H1 (cell line): Measurements from ENCODE around the gene ACTL6A. TPM values are rescaled to one million over a fixed set of nuclear protein-coding genes. Genes with fewer than 3 reads are reported as not detected.

Experiments used
- ASH2L ChIP-seq: fragments of 200-600, 300-600 bp; sonication (generic); IDR thresholded peaks from one replicate; pipeline ENCODE4 v1.7.1; 2017; ENCODE audit warnings: low read length
- CBX5 ChIP-seq: fragments of 300-800, 300-1000 bp; sonication (generic); IDR thresholded peaks from 2 replicates; pipeline ENCODE4 v1.7.1; 2016; ENCODE audit warnings: antibody characterized with exemption, low read length, low read depth
- POU5F1 ChIP-seq: IDR thresholded peaks from 2 replicates; pipeline ENCODE4 v1.6.1; 2011; ENCODE audit warnings: low read depth, mild to moderate bottlenecking, low read length, moderate library complexity
- TCF12 ChIP-seq: IDR thresholded peaks from 2 replicates; pipeline ENCODE4 v1.6.1; 2011; ENCODE audit warnings: low read depth, mild to moderate bottlenecking, low read length
- polyA plus RNA-seq, 7 experiments: library from polyadenylated mRNA; depleted of rRNA in 3 of 7; stranded (reverse) in 5 of 7; unstranded in 2 of 7; fragments of >200 nt in 5 of 7; fragments of 200-250 nt in 2 of 7; gene quantifications; 1 replicate in 5 of 7; 2 replicates in 1 of 7; 4 replicates in 1 of 7; pipeline versions ENCODE4 v1.2.1 to v1.2.3, GENCODE V29; 2011 to 2013; ENCODE audit warnings: missing spikeins in 2 of 7, mixed read lengths in 2 of 7
- total RNA-seq: library from RNA; stranded (reverse); fragmentation: NEBNext Ultra II Directional; extraction: Animal tissue kit (Norgen Biotek cat#: 25700); gene quantifications from 2 replicates; pipeline ENCODE4 v1.2.1, GENCODE V29; 2021

ACTL6A gene
- total and polyA plus RNA-seq, 2 of the 8 experiments (the other 6 are each of a cell fraction or from before 2014, with no cell fraction given) = 76.9 to 99.5 TPM

DNA sequence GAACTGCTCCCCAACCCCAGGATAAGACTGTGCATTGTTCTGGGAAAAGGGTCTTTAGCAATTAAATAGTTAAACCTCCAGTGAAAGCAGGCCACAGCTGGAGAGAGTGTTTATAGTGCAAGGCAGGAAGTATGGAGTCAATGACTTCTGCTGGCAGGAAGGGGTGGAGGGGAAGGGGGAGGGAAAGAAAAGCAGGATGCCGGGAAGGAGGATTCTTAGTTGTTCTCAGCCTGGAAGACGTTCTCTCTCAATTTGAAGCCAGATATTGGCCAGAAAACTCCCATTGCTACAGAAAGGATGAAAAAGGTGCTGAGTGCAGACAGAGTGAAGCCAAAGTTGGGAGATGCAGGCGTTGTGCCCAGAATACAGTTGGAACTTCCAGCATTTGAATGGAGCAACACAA is 35.7 kb upstream of the ACTL6A start (continued):
- TF ChIP-seq POU5F1 (peak; percentile 53; the same call in 1 of the 2 replicates), TCF12 (0 out of 2 replicates have a peak, but pooled peaks have one; percentile 50), CBX5 (no peak), ASH2L (peak; percentile 47)
